Measurements from ENCODE around the gene SRMS.
"Not testable (repeated sequence)": the region's sequence is repeated elsewhere in the genome, so short reads cannot be mapped to it uniquely, and the experiment has no call there.

The SRMS gene

DNA sequence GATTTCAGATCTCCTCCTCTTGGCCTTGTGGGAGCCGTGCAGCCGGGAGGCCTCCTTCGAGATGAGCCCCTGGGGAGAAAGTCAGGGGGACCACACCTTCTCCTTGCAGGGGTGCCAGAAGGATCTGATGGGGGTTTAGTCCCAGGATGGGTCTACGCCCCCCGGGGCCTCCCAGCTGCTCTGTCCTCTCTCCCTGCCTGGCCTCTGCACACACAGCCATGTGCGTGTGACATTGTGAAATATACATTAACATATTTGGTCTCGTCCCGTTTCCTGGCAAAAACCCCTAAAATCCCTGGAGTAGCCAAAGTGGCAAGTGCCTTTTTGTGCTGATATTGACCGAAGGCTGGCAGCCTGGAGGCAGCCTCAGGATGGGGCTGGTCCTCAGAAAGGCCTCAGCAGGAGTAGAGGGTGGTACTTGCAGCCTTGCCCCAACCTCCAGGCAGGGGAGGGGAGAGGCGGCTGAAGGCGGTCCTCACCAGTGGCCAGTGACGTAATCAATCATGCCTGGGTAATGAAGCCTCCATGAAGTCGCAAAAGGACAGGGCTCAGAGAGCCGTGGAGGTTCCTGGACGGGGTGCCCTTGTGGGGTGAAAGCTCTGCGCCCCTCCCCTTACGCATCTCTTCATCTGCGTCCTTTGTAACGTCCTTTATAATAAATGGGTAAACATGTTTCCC lies 31.6 kb upstream of the SRMS start:
- no peak for DNase-seq (ENCODE audit: low spot score)

- DNase-seq (ENCODE audit: low spot score): no peak
These were observed 30.9 kb upstream of the SRMS start for GRCh38 chr20:63578224-63579016.

DNA sequence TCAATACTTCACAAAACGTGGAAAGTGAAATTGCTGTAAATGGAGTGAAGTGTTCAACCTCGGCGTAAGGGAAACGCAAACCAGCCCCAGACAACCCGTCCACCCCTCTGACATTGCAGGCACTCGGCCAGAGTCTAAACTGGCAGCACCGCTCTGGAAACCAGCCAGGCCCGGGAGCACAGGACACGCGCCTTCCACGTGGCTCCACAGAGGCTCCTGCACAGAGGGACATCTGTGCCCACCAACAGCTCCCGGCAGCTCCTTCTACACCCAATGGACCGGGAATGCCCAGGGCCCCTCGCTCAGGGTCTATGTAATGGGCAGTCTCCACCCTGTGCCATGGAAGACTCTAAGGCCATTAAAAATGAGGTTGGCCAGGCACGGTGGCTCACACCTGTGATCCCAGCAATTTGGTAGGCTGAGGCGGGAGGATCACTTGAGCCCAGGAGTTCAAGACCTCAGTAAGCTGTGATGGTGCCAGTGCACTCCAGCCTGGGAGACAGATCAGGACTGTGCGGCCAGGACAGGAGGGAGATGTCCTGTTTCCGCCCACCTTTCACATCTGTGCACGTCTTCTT lies 29.9 kb upstream of the SRMS start:
- no peak for DNase-seq (ENCODE audit: low spot score)

GRCh38 chr20:63576311-63576710 lies 28.8 kb upstream of the SRMS start:
- DNase-seq (ENCODE audit: low spot score): no peak

DNA sequence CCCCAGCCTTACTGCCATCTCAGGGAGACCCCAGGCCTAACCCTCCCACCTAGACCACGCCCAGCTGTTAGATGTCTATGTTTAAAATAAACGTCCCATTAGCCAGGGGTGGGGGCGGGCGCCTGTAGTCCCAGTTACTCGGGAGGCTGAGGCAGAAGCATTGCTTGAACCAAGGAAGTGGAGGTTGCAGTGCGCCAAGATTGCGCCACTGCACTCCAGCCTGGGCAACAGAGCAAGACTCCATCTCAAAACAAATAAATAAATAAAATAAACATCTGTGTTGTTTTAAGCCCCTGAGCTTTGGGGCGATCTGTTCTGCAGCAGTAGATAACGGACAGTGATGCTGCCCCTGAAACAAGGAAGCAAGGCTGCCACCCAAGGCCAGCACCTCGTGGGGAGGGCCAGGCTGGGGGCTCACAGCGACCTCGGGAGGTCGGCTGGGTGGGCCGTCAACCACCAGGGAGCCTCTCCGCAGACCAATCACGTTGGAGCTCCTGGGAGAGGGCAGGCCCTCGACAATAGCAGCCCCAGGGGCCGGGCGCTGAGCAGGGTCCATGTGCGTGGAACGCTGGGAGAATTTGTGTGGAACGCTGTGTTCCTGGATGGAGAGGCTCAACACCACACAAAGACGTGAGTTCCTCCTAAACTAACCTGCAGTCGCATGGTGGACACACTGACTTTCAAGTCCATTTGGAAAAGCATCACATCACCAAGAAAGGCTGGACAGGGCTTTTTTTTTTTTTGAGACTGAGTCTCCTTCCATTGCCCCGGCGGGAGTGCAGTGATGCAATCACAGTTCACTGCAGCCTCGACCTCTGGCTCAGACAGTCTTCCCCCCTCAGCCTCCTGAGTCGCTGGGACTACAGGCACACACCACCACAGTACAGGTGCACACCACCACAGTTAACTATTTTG lies 27.5 kb upstream of the SRMS start:
- DNase-seq (ENCODE audit: low spot score): no peak

DNA sequence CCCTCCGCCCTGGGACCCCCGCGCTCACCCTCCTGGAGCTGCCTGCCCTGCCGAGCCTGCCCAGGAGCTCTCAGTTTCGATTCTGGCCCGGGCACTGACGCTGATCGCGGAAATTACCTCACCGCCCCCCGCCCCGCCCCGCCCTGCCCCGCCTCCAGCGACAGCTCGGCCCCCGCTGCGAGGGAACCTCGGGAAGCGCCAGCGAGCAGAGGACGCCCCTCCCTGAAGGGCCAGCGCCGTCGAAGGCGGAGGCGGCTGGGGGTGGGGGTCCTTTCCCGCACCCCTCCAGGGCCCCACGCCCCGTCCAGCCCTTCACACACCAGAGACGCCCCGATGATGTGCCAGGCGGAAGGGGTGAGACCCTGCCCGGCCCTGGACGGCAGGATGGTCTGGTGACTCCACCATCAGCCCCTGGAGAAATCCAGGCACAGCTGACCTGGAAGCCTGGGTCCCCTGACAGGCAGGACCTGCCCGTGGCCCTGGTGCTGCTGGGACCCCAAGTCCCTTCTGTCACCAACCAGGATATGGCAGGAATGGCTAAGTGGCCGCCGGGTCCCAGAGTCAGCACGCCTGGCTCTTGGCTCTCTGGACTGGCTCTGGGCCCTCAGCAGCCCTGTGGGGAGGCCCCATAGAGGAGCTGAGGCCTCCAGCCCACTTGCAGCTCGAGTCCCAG lies 26.7 kb upstream of the SRMS start, which contains the start of gene HELZ2:
Gene HELZ2, minus strand, starts transcription at position 84 of the 673 bp plus-strand sequence. CDS start 1,854 bp downstream, outside the sequence.
- peak; percentile 79 for DNase-seq (ENCODE audit: low spot score)

- no peak for DNase-seq (ENCODE audit: low spot score)
These were observed 26.1 kb upstream of the SRMS start for GRCh38 chr20:63573647-63574131.

DNA sequence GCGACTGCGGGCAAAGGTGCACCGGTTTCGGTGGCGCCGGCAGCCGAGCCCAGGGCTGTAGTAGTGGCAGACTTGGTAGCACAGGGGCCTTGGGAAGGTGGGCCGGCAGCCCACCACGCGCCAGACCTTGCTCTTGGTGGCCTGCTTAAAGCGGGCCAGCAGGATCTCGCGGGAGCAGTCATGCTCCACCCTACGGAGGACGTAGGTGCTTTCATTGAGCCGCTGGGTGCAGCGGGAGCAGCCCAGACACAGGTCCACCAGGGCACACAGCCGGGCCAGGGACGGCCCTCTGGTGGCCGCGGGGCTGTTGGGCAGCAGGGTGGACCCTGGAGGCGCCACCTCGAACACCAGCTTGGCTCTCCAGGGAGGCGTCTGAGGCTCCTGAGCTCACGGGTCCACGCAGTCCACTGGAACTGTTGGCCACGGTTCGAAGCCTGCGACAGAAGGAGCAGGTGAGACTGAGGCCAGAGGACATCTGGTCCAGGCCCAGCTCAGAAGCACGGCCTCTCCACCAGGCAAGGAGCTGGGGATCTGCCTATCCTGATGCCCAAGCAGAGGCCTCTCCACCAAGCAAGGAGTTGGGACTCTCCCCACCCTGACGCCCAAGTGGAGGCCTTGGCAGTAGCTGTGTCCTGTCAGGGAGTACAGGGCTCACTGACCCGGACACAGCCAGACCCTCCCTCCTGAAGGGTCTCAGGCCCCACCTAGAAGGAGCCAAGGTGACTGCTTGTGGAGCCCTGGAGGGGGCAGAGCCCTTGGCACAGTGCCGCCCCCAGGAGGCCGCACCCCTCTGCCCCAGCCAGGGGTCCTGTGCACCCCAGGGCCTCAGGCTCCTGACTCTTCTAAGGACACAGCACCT lies 25.5 kb upstream of the SRMS start:
- no peak for DNase-seq (ENCODE audit: low spot score)

GRCh38 chr20:63572071-63572787 lies 24.7 kb upstream of the SRMS start:
- no peak for DNase-seq (ENCODE audit: low spot score)

GRCh38 chr20:63571087-63571478 lies 23.5 kb upstream of the SRMS start:
- not testable (repeated sequence) for DNase-seq (ENCODE audit: low spot score)

DNA sequence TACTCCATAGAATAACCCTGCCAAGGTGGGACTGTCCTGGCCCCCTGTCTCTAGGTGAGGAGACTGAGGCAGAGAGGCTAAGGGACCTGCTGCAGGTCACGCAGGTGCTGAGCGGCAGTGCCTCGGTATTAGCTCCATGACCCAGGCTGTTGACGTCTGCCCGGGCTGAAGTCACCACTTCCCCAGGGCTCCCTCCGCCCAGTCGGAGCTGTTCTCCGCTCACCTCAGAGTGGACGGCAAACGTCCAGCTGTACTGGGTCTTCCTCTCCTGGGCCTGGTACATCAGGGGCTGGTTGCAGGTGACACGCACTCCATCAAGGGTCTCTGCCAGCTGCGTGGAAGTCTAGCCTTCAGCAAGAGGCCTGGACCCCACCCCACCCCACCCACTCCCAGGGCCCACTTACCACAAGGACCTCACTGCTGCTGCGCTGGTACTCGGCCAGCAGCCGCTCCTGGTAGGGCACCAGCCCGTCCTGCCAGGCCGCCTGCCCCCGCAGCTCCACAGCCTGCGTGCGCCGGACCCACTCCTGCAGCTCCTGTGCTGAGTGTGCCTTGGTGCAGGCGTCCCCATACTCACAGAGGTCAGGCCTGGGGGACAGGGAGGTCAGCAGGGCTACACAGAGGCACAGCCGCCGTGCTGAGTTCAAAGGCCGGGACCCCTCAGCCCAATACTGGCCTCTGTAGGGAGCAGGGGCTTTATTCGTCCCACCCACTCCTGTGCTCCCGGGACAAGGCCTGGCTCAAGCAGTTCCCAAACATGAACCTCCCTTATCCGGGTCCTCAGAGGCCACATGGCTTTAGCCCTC lies 22.9 kb upstream of the SRMS start:
- DNase-seq (ENCODE audit: low spot score): no peak

GRCh38 chr20:63568986-63569949 lies 21.7 kb upstream of the SRMS start:
- DNase-seq (ENCODE audit: low spot score): no peak

- DNase-seq (ENCODE audit: low spot score): no peak
These were observed 20.8 kb upstream of the SRMS start for GRCh38 chr20:63568170-63568981.

DNA sequence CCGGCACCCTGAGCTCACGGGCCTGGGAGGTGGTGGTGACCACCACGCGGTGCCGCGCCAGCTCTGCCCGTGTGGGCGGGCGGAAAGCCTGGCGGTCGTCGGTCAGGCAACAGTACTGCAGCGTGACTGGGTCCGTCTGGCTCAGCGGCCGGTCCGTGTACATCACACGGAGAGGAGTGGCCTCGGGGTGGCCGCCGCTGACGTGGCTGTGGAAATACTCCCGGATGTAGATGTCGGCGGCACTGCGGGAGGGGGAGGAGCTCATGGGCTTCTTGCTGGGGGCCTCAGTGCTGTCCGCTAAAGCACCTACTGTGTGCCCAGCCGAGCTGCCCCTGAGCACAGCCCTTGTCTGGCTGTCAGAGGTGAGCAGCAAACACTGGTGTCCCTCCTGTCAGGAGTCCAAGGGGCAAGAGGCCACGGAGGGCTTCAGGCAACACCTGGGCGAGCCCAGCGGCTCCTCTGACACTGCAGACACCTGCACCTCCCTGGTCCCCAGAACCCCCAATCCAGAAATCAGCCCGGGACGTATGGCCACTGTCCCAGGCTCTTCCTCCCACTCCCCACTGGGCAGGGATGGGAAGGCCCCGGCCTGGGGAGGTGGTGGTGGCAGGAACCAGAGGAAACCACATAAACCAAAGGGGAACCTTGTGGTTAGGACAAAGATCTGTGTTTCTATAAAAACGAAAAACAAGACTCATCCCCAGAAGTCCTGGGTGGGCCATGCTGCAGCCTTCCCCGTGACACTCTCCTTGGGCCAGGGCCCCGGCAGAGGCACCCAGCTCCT lies 20.0 kb upstream of the SRMS start:
- DNase-seq (ENCODE audit: low spot score): no peak

- no peak for DNase-seq (ENCODE audit: low spot score)
These were observed 19.5 kb upstream of the SRMS start for GRCh38 chr20:63567136-63567385.
